Activated CD8-positive, alpha-beta memory T cell treated with anti-CD3 and anti-CD28 coated beads for 48 hours (primary cell): ENCODE data around the gene COMMD2.
A peak's percentile ranks its signal among the peaks of the same experiment; 100 is the strongest.

Experiments used
- DNase-seq, 3 experiments: peaks; one replicate each; pipeline ENCODE4 v3.0.0-alpha.2; 2020; ENCODE audit warnings: low read depth in 2 of 3, low spot score in 2 of 3

COMMD2 gene

GRCh38 chr3:149705416-149705815 lies 46.9 kb downstream of the COMMD2 start:
- DNase-seq = no peak

GRCh38 chr3:149703466-149703865 lies 48.8 kb downstream of the COMMD2 start:
- DNase-seq = no peak

GRCh38 chr3:149702691-149703441 lies 49.4 kb downstream of the COMMD2 start:
- DNase-seq = no peak

GRCh38 chr3:149701977-149702350 lies 50.3 kb downstream of the COMMD2 start:
- DNase-seq = no peak

- peak in 1 of 3 experiments; percentile 7 for DNase-seq
Measured at GRCh38 chr3:149701206-149701976, 50.9 kb downstream of the COMMD2 start.
